Sigmoid colon (tissue), 7 donors: ENCODE data around the gene A3GALT2. TPM values are rescaled to one million over a fixed set of nuclear protein-coding genes. Genes with fewer than 3 reads are reported as not detected.

Source experiments
- DNase-seq: peaks from one replicate; pipeline ENCODE4 v3.0.0-alpha.2; 2019
- H3K27ac ChIP-seq, 4 donors: fragments of 200-600 bp; sonication (generic); one replicate each; pipeline ENCODE4 v1.5.1; 2016 to 2019; ENCODE audit warnings: mild to moderate bottlenecking in 1 of 4
- H3K27me3 ChIP-seq, 3 donors: fragments of 200-600 bp; sonication (generic); one replicate each; pipeline ENCODE4 v1.5.1; 2019; ENCODE audit warnings: mild to moderate bottlenecking in 1 of 3
- H3K36me3 ChIP-seq, 4 donors: fragments of 200-600 bp; sonication (generic); one replicate each; pipeline ENCODE4 v1.5.1; 2016 to 2019
- H3K4me1 ChIP-seq, 4 donors: fragments of 200-600 bp; sonication (generic); one replicate each; pipeline ENCODE4 v1.5.1; 2017 to 2019
- H3K4me3 ChIP-seq, 4 donors: fragments of 200-600 bp; sonication (generic); one replicate each; pipeline ENCODE4 v1.5.1; 2017 to 2019; ENCODE audit warnings: mild to moderate bottlenecking in 2 of 4, moderate library complexity in 1 of 4
- H3K9me3 ChIP-seq, 4 donors: fragments of 200-600 bp in 3 of 4; sonication (generic) in 3 of 4; one replicate each; pipeline versions ENCODE4 v1.5.1 to v1.6.1; 2013 to 2019
- EP300 ChIP-seq, 4 donors: sonication (generic); formaldehyde crosslinking; IDR thresholded peaks; one replicate each; pipeline ENCODE4 v1.6.1; 2017; ENCODE audit warnings: antibody characterized with exemption in 4 of 4
- POLR2A ChIP-seq, 2 donors: fragments of 450-650 bp; IDR thresholded peaks; one replicate each; pipeline ENCODE4 v1.6.1; 2016; ENCODE audit warnings: antibody characterized with exemption in 2 of 2, mild to moderate bottlenecking in 2 of 2, moderate library complexity in 2 of 2
- POLR2AphosphoS5 ChIP-seq, 4 donors: sonication (generic); formaldehyde crosslinking; IDR thresholded peaks; one replicate each; pipeline ENCODE4 v1.6.1; 2017; ENCODE audit warnings: antibody characterized with exemption in 4 of 4
- WGBS, 2 donors: extraction: QIAGEN DNeasy Blood & Tissue Kit; methylation state at CpG; one replicate each; pipeline ENCODE4 v1.1.7; 2013; 5-methylcytosine and 5-hydroxymethylcytosine counted together
- intact Hi-C: fragments of 100-400 bp; cut with DNase I; formaldehyde crosslinking; loops from one replicate; pipeline ENCODE4 v1.15.1; 2023
- polyA plus RNA-seq, 3 donors: library from polyadenylated mRNA; stranded (reverse); fragments of 200-250 nt; gene quantifications; one replicate each; pipeline ENCODE4 v1.2.3, GENCODE V29; 2013
- total RNA-seq, 4 donors: library from RNA; depleted of rRNA; stranded (reverse); fragments of >200 nt; gene quantifications; one replicate each; pipeline ENCODE4 v1.1.0, GENCODE V29; 2016
- TF ChIP-seq, protein P1 (sequence below), 4 experiments: fragments of 450-650 bp in 3 of 4; fragments of 200-600 bp in 1 of 4; IDR thresholded peaks; one replicate each; pipeline ENCODE4 v1.5.1; 2016 to 2019; ENCODE audit warnings: antibody characterized with exemption in 4 of 4, mild to moderate bottlenecking in 3 of 4, moderate library complexity in 2 of 4
- donor health status: healthy with polysubstance abuse.
- donor health status: Bipolar disorder and iron deficiency.
- donor health status: healthy.

Gene A3GALT2
- total and polyA plus RNA-seq, 7 donors = not detected

DNA sequence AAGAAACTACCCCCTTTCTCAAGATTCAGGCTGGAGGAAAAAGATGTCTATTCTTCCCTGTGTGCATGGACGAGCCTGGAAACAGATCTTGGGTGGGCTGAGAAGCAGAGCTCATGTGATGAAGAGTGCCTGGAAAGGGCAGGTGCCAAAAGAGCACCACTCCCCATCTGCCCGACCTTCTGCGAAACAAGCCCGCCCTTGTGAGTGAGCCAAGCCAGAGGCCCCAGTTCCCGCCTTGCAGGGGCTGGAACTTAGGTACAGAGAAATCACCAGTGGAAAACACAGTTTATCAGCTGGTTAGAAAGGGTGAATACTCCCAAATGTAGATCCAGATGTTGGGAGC, 26.7 kb upstream of the A3GALT2 start:
- Histone ChIP-seq H3K4me3 (peak overlapping the region; percentile 67 to 98 (median 94)), H3K27ac (peak overlapping the region; percentile 98 to 100 (median 99)), H3K4me1 (peaks cover 0 to 64% (median 57%) of the 10 kb centered on the region in 4 donors), H3K36me3 (peaks cover 0 to 5% (median 0%) of the 10 kb centered on the region in 4 donors), H3K9me3 (no peaks in the 10 kb centered on the region), H3K27me3 (no peaks in the 10 kb centered on the region)
- TF ChIP-seq EP300 (IDR thresholded peaks at IDR 0.05) (no peak), POLR2AphosphoS5 (IDR thresholded peaks at IDR 0.05) (peak in 3 of 4 donors; percentile 22 to 57 (median 34)), POLR2A (IDR thresholded peaks at IDR 0.05) (peak in 1 of 2 donors; percentile 11)
- TF ChIP-seq, protein P1, sequence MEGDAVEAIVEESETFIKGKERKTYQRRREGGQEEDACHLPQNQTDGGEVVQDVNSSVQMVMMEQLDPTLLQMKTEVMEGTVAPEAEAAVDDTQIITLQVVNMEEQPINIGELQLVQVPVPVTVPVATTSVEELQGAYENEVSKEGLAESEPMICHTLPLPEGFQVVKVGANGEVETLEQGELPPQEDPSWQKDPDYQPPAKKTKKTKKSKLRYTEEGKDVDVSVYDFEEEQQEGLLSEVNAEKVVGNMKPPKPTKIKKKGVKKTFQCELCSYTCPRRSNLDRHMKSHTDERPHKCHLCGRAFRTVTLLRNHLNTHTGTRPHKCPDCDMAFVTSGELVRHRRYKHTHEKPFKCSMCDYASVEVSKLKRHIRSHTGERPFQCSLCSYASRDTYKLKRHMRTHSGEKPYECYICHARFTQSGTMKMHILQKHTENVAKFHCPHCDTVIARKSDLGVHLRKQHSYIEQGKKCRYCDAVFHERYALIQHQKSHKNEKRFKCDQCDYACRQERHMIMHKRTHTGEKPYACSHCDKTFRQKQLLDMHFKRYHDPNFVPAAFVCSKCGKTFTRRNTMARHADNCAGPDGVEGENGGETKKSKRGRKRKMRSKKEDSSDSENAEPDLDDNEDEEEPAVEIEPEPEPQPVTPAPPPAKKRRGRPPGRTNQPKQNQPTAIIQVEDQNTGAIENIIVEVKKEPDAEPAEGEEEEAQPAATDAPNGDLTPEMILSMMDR (IDR thresholded peaks at IDR 0.05) = no peak
- DNase-seq = peak; percentile 85
- 12 to 48% methylated on average over 5 of the region's 5 CpGs for WGBS, 2 donors
- intact Hi-C loops = no loop called here

DNA sequence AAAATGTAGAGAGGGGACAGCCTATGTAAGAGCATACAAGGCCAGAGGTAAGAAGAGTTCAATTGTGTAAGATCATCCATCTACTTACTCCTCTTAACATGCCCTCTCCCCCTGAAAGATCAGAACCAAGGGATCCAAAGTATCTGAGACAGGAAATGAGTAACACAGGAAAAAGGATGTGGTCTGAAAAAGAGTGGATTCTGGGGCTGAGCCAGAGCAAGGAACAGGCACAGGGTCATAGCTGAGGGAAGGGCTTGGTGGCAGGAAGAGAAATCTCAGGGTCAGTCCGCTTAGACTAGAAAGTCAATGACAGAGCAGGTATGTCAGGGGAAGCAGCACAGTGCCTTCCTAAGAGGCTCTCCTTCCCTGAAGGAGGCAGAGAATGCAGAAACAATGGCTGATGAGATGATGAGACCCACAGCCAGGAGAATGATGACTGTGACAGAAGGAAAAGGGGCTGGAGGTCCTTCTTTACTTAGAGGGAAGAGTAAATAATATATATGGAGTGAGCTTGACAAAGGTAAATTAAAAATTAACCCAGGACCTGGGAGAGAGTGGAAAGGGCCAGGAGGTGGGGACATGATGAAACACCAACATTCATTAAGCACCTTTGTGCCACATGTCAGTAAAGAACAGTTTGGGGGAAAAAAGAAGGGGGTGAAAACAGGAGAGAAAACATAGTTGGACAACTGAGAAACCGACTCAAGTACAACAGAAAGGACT, 26.2 kb upstream of the A3GALT2 start:
- peak overlapping the region; percentile 98 to 100 (median 99) for H3K27ac ChIP-seq

GRCh38 chr1:33346533-33346926, 25.6 kb upstream of the A3GALT2 start:
- WGBS, 2 donors = 56 to 63% methylated on average over 3 of the region's 3 CpGs
- H3K9me3 ChIP-seq = no peaks in the 10 kb centered on the region
- peak overlapping the region; percentile 98 to 100 (median 99) for H3K27ac ChIP-seq
- intact Hi-C loops = no loop called here
- peaks cover 0 to 5% (median 0%) of the 10 kb centered on the region in 4 donors for H3K36me3 ChIP-seq
- H3K4me3 ChIP-seq = peak overlapping the region; percentile 5 to 98 (median 94)
- DNase-seq = no peak
- peaks cover 0 to 75% (median 68%) of the 10 kb centered on the region in 4 donors for H3K4me1 ChIP-seq
- no peaks in the 10 kb centered on the region for H3K27me3 ChIP-seq
- TF ChIP-seq, protein P1 (IDR thresholded peaks at IDR 0.05) = no peak
- no peak for TF ChIP-seq POLR2A (IDR thresholded peaks at IDR 0.05)
- TF ChIP-seq EP300 (IDR thresholded peaks at IDR 0.05) = no peak
- no peak for TF ChIP-seq POLR2AphosphoS5 (IDR thresholded peaks at IDR 0.05)

More for the DNA sequence above, 26.2 kb upstream of the A3GALT2 start:
- Histone ChIP-seq H3K36me3 (peaks cover 0 to 5% (median 0%) of the 10 kb centered on the region in 4 donors), H3K4me3 (peak overlapping the region; percentile 67 to 98 (median 94)), H3K4me1 (peaks cover 0 to 70% (median 63%) of the 10 kb centered on the region in 4 donors), H3K27me3 (no peaks in the 10 kb centered on the region), H3K9me3 (no peaks in the 10 kb centered on the region)
- peak; percentile 88 for DNase-seq
- TF ChIP-seq EP300 (IDR thresholded peaks at IDR 0.05) = no peak
- peak in 1 of 2 donors; percentile 58 for TF ChIP-seq POLR2A (IDR thresholded peaks at IDR 0.05)
- TF ChIP-seq, protein P1 (IDR thresholded peaks at IDR 0.05) = no peak
- TF ChIP-seq POLR2AphosphoS5 (IDR thresholded peaks at IDR 0.05) = peak; percentile 71 to 85 (median 80)
- WGBS, 2 donors = 7 to 40% methylated on average over 2 of the region's 2 CpGs
- intact Hi-C loops = no loop called here

DNA sequence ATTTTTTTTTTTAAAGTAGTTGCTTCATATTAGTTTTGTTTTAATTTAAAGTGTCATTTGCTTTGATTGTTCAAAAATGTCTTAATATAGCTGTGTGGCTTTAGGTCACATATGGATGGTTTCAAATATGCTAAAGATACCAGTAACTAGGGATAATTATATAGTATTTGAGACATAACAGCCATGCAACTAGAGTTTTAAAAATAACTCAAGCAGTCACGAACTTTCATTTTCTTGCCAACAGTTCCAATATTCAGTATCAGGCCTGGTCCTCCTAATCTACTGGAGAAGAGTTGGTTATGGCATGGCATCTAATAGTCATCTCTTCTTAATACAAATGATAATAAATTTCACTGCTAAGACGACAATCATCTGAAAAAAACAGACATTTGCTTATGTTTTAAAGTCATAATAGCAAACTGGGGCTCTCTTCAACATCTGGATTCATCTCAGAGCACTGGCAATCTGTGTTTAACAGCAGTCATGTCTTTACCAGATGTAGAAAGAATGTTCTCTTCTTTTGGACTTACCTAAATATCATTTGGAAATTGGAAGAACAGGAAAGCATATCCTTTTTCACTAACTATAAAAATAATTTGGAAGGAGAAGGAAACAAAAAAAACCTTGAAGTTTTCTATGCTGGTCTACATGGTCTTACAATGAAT, 24.1 kb upstream of the A3GALT2 start:
- 66 to 72% methylated on average over 2 of the region's 2 CpGs for WGBS, 2 donors
- Histone ChIP-seq H3K27me3 (no peaks in the 10 kb centered on the region), H3K4me1 (peaks cover 0 to 82% (median 80%) of the 10 kb centered on the region in 4 donors), H3K27ac (peak overlapping the region; percentile 60 to 100 (median 98)), H3K9me3 (no peaks in the 10 kb centered on the region), H3K4me3 (no peak overlapping the region), H3K36me3 (peaks cover 0 to 5% (median 0%) of the 10 kb centered on the region in 4 donors)
- TF ChIP-seq POLR2AphosphoS5 (IDR thresholded peaks at IDR 0.05) (no peak), POLR2A (IDR thresholded peaks at IDR 0.05) (no peak)
- TF ChIP-seq, protein P1 (IDR thresholded peaks at IDR 0.05) = no peak
- DNase-seq = no peak
- intact Hi-C loops = no loop called here
